GM19240 (cell line): ENCODE data around the gene AFG1L.
"Not testable (repeated sequence)": the region's sequence is repeated elsewhere in the genome, so short reads cannot be mapped to it uniquely, and the experiment has no call there.

Source experiments
- DNase-seq: peaks from one replicate; pipeline ENCODE4 v3.0.0; 2011; ENCODE audit warnings: low spot score; ENCODE audit not compliant: insufficient read length

The AFG1L gene

DNA sequence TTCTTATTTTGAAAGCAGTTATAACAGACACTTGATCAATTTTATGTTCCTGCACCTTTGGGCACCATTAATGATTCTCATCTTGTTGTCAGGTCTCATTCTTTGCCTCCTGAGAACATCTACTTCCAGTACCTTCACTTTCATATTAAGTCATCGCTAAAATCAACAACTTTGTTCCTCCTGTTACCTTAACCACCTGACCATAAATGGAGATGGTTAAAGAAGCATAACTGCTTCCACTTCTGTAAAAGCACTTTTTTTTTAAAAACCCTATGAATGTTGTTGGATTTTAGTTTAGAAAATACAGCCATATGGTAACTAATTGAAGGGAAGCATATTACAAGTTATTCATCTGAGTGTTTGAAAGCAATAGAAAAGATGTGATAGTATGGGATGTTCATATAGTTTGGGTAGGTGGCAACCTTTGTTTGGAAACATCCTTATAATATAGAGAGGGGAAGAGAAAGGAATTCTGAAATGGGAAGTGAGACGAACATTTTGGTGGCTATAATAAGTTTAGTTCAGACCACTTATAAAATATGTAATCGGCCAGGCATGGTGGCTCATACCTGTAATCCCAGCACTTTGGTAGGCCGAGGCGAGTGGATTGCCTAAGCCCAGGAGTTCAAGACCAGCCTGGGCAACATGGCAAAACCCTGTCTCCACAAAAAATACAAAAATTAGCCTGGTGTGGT, 53.9 kb downstream of the AFG1L start:
- peak; percentile 22 for DNase-seq

DNA sequence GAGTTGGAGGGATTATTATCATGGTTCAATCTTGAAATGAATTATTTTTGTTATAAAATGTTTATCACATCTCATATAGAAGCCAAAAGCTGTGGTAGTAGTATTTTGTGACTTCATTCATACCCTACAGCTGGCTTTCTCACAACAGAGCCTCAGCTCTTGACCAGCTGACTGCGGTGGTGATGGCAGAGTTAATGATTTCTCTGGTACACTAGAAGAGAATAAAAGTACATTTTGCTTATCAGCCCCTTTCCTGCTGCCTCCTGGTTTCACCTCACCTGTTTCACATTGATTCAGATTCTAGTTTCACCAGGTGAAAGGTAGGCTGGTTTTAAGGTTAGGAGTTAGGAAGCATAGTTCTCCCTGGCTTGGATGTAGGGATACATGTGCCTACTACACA, 55.7 kb downstream of the AFG1L start:
- DNase-seq = no peak

DNA sequence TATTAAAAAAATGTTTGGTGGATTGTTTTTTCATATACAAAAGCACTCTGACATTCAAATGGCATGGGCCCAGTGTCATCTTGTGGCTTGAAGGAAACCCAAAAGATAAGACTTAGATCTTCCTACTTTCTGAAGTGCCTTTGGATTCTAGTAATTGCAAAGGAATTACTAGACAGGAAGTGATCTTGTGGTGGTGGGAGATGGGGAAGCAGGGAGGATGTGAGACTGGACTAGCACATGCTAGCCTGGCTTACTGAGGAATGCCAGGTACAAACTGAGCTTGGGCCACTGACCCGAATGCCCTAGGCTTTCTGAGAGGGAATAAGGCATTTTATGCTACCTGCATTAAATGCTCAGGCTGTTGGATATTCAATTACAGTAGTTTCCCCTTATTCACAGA, 59.0 kb downstream of the AFG1L start:
- DNase-seq = no peak

DNA sequence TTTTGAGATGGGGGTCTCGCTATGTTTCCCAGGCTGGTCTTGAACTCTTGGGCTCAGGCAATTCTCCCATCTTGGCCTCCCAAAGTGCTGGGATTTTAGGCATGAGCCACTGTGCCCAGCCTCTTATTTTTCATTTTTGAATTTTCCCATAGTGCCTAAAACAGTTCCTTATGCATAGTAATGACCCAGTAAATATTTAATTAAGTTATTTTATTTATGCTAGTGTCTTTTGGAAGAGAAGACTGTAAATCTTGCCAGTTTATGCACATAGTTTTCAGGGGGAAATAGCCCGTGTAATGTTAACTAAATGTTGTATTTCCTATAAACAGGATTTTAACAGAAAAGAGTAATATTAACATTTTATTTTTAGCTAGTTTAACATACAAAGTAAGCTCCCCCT, 60.3 kb downstream of the AFG1L start:
- no peak for DNase-seq

DNA sequence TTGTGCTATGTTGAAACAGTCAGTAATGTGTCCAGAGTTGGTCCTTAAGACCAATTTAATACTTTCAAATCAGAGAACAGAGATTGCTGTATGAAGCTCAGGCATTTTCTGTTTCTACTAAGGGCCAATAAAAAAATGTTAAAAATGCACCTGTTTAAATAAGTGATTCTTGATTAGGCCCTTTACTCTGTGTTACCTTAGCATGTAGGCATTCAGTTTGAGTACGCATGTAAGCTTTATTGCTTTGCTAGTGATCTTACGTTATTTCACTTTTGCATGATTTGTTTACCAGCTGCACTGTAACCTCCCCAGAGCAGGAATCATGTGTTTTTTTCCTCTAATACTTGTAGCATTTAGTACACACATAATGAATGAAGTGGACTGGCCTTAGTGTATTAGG, 61.0 kb downstream of the AFG1L start:
- no peak for DNase-seq

DNA sequence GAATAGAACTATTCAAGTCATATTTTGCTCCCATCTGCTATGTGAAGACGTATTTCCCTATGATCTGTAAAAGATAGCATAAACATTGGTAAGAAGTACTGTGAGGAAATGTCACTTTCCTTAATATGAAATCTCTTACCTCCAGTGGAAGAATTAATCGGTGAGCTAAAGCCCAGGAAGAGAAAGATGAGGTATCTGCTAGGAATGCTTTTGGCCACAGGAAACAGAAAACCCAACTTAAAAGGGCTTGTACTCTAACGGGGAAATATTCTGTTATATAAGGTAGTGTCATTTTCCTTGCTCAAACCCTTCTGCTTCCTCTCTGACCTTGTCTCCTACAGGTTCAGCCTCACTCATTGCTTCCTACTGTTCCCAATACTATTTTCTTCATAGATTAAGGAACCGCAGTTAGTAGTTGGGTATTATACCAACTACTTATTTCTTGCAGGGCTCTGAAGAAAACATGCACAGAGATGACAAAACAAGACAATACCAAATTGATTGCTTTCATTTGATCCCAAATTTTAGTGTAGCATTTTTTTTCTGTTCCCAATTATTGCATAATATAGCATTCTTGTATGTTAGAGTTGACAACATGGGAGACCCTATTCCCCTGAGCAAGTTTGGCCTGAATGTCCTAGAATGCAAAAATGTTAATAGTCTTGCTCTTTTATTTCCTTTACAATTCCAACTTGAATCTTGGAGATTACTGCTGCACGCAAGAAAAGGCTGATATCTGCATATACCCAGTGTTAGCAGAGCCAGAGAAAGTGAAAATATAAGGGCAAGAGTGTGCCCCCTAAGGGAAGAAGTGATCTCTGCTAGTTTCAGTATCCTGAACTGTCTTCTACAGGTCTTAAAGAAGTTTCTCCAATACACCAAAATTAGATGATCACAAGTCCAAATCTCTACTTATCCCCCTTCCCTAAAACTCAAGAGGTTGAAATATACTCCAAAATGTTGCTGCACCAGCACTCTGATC, 65.3 kb downstream of the AFG1L start:
- no peak for DNase-seq

DNA sequence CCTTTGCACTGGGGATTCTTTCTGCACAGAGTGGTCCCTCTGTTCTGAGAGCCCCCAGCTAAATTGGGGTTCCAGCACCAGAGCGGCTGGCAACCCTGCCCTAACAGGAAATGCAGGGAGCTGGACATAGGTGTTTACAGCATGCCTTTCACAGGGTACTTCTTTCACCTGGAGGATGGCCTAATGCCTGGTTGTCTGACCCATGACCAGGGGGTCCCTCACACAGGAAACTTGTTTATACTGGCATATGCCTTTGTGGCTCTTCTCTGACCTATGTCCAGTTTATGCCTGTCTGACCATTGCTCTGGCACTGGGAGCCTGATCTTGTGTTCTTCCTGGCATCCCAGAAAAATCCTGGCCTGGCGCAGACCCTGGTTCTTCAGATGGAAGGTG, 66.1 kb downstream of the AFG1L start:
- no peak for DNase-seq

DNA sequence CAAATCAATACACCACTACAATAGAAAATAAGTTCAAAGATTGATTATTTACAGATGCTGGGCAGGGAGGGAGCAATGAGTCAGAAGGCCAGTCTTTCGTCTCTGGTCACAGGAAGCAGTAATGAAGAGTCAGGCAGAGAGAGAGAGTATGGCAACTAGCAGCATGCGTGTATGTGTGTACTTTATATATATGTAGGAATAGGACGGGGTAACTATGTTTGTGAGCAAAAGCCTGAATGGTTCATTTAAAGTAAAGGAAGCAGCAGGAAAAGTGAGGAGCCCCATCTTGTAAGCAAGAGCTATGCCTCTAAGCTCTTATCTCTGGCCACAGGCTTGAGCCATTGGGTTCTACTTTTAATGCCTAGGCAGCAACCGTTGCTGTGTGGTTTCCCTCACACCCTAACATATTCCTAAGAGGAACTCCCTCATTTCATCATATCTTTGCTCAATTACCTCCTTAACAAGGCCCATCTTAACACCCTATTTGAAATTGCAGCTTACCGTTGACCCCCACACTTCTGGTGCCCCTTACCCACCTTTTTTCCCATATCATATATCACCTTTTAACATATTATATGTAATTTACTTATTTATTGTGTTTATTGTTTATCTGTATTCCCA, 66.6 kb downstream of the AFG1L start:
- no peak for DNase-seq

DNA sequence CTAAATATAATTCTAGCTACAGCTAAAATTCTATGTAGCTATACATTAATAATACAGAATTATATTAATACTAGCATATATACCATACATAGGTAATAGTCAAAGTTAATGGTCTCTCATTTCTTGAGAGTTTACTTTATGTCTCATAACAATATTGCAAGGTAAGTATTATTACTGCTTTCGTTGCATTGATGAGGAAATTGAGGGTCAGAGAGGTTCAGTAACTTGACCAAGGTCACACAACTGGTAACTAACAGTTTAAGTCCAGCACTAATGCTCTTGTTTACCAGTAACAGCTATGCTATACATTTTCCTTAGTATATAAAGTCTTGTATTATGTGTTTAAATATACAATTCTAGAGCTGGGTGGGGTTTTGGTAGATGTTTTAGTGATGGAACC, 67.6 kb downstream of the AFG1L start:
- no peak for DNase-seq

DNA sequence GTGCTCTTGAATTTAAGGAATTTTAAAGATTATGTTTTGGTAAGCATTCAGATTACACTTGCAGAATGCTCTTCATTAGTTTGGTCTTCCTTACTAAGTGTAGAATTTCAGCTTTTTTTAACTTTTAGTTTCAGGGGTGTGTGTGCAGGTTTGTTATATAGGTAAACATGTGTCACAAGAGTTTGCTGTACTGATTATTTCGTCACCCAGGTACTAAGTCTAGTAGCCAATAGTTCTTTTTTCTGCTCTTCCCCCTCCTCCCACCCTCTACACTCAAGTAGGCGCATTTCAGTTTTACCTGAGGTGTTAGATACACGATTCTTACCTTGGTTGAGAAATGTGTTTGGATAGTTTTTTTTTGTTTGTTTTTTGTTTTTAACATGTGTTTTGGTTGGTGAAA, 68.3 kb downstream of the AFG1L start:
- DNase-seq = no peak

DNA sequence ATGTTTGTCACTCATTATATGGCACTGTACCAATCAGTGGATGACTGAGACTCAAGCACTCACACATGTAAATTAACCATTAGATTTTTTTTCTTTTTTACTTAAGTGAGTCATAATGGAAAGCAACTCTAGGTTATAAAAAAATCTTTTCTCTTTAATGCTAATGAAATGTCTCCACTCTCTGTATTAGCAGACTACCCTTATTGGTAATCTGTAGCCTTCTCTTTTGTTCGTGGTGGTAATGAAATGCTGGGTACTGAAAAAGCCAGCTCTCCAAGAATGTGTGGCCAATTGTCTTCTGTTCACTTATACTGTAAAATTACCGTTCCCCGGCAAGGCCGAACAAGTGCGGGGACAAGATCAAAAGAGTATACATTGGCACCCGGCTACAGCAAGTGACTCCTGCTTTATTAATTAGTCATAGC, 69.0 kb downstream of the AFG1L start:
- DNase-seq = no peak

DNA sequence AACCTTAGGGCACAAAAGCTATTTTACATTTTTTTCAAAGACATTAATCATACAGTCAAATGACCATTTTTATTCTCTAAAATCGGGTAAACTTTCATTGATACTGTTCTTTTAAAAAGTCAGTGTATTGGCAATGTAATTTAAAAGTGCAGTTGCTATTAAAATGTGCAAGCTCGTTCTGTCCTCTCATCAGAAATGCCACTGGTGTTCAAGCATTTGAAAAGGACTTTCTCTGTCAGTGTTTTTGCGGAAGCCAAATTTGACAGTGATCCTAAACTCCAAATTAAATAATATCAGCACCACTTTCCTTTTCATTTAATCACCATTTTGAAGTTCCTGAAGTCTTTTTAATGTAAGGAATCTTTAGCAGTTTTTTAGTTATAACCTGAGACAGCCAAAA, 69.6 kb downstream of the AFG1L start:
- no peak for DNase-seq

DNA sequence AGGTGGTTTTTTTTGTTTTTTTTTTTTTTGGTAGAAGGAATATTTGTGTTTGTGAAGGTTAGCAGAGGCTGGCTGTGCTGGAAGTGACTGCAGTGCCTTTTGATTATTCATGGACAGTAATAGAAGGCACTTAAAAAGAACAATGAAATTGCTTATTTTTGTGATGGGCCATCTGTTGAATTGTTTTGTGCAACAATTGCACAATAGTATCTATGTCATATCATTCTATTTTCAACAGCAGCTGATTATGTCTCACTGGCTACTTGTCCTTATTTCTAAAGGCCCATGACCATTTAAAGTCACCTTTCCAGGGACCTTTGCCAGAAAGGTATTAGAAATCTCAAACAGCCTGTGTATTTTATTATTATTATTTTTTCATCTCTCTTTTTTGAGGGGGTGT, 70.6 kb downstream of the AFG1L start:
- no peak for DNase-seq

DNA sequence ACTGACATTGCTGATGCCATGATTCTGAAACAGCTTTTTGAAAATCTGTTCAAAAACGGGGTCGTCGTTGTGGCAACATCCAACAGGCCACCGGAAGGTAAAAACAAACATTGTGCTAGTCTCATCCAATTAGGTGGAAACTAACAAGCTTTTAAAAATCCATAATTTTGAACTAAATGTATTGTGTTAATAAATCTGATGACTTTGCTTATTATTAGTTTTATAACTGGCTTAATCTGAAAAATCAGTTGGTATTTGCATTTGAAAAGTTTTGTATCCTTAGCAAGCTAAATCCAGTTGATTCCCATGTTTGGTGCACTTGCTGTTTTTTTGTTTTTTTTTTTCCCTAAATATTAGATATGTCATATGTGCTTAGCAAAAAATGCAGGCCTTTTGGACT, 71.4 kb downstream of the AFG1L start:
- no peak for DNase-seq

DNA sequence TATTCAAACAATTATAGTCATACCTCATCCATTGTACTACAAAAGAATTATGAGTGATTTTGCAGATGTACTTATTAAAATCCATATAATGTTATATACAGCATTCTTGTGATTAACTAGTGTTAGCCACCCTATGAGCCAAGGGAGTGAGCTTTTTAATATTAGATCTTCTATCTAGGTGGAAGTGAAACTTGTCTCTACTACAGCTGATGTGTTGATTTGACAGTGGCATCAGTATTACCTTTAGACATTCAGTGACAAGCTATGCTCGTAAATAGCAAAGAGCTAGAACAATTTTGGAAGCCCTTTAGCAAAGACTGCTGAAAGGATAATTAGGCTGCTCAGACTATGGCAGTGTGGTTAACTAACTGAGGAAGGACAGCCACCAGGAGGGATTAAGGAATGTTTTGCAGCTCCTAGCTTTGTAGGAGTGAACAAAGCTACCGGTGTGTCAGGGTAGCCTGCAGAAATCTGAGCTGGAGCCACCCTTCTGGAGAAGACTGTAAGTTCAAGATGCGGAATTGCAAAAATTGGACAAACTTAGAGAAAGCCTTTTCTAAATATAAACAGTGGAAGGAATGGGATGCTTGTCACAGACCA, 73.7 kb downstream of the AFG1L start:
- DNase-seq = no peak

DNA sequence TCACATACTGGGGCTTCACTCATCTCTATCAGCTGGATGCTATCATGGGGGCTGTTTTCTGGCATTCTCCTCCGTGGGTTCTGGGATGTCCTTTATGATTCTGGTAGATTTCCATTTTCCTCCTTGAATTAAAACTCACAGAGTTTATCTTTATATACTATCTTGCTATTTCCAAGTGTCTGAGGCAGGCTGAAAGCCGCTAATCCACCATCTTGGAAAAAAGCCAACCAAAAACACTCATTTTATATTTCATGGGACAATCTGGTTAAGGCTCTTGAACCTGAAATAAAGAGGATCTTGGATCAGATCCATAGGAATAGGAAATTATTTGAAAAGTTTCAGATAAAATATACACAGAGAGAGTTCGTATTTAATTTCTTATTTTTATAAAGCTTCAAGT, 86.0 kb downstream of the AFG1L start:
- DNase-seq = no peak

DNA sequence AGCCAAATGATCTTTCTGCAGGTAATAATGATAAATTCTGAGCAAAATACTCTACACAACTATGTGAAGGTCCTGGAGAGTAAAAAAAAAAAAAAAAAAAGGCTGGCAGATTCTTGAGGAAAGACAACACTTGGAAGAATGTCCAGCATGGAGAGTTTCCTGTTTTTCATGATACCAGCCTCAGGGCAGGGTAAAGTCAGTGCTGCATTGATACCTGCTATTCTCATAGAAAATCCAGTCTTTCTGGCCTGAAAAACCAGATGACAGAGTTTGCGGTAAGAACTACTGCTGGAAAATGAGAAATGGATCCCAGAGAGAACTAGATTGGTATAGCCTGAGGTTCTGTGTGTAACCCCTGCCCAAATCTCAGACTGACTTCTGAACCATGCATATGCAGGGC, 89.1 kb downstream of the AFG1L start:
- no peak for DNase-seq

DNA sequence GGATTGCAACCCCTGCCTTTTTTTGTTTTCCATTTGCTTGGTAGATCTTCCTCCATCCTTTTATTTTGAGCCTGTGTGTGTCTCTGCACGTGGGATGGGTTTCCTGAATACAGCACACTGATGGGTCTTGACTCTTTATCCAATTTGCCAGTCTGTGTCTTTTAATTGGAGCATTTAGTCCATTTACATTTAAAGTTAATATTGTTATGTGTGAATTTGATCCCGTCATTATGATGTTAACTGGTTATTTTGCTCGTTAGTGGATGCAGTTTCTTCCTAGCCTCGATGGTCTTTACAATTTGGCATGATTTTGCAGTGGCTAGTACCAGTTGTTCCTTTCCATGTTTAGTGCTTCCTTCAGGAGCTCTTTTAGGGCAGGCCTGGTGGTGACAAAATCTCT, 94.3 kb downstream of the AFG1L start:
- DNase-seq = not testable (repeated sequence)

DNA sequence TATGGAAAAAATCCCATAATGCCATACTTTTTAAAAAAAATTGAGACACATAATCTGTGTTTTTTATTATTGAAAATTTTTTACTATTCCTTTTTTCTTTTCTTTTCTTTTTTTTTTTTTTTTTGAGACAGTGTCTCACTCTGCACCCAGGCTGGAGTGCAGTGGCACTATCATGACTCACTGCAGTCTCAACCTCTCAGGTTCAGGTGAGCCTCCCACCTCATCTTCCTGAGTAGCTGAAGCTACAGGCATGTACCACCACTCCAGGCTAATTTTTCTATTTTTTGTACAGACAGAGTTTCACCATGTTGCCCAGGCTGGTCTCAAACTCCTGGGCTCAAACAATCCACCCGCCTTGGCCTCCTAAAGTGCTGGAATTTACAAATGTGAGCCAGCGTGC, 100.4 kb downstream of the AFG1L start:
- DNase-seq = no peak

DNA sequence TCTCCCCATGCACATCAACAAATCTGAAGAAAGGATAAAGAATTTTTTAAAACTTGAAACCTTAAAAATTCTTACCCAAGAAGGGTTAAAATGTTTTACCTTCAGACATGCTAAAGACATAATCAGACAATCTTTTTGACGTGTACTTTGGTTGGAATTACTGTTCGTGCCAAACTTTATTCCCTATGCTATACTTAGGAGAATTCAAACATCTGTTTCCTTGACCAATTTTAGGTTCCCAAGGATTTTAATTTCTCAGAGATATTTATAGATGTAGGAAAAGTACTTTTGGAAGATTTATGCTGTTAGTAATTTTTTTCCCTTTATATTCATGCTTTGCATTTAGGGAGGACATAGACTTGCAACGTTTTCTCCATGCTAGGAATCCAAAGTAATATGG, 108.4 kb downstream of the AFG1L start:
- DNase-seq = no peak

DNA sequence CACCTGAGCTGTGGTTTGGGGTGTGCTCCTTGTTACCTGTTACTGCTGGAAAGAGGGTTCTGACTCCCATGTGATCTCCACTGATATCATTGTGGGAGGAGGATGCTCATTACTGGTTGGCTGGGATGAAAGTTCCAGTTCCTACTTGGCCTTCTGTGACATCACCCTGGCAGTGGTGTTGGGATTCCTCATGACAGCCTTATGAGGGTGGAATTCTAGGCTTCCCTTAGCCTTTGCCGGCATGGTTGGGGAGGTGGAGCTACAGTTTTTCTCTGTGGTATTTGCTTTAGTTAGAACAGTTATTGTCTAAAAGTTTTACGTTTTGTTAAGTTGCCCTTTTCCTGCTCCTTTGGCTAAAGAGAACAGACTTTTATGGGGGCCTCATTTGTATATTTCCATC, 112.1 kb downstream of the AFG1L start:
- no peak for DNase-seq
